Stimulated activated CD8-positive, alpha-beta memory T cell treated with anti-CD3 and anti-CD28 coated beads, Interleukin-12 subunit alpha, Interleukin-12 subunit beta, amount 100 ng/mL, for 4 hours (primary cell): ENCODE data around the gene UBFD1.
A peak's percentile ranks its signal among the peaks of the same experiment; 100 is the strongest.
"Not testable (repeated sequence)": the region's sequence is repeated elsewhere in the genome, so short reads cannot be mapped to it uniquely, and the experiment has no call there.

Source experiments
- DNase-seq: peaks from one replicate; pipeline ENCODE4 v3.0.0-alpha.2; 2020; ENCODE audit warnings: low read depth

The UBFD1 gene, protein sequence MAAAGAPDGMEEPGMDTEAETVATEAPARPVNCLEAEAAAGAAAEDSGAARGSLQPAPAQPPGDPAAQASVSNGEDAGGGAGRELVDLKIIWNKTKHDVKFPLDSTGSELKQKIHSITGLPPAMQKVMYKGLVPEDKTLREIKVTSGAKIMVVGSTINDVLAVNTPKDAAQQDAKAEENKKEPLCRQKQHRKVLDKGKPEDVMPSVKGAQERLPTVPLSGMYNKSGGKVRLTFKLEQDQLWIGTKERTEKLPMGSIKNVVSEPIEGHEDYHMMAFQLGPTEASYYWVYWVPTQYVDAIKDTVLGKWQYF

DNA sequence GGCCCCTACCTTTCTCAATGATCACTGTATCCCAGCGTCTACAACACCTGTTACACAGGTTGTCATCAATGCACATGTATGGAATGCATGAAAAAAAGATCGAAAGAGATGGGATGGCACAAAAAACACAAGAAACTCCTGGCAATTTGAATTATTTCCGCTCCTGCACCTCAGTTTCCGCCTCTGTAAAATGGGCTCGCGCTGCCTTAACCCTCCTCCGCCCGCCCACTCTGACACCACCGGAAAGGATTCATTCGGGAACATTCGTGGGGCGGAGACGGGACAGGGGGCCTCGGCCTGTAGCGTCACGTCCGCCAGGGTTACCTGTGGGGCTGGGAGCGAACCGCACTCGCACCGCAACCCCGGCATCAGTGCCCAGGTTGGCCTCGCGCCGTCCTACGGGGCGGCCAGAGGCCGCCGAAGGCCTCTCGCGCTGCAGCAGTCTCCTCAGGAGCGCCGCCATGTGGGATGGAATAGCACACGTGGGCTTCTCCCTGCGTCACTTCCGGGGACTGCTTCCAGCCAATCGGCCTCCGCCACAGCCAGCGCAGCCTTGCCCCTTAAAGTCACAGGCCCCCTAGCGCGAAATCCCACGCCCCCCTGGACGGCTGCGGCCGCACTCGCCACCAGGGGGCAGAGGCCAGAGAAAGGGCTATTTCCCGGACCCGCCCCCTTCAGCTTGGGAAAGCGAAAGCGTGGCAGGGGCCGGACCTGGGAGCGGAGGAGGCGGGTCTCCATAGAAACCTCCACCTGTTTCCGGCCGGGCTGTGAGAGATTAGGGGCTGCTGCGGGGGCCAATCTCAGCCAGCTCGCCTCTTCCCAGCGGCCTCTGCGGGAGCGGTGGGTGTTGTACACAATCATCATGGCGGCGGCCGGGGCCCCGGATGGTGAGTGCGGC, at the start of gene UBFD1, which contains the start of gene EARS2:
TSS of gene UBFD1 (plus strand) at position 847 of the 898 bp plus-strand sequence. CDS start at position 863, 16 bp downstream.
TSS of gene EARS2 (minus strand) at position 470 of the 898 bp plus-strand sequence. CDS start at position 463, 7 bp downstream.
- peak; percentile 98 for DNase-seq

DNA sequence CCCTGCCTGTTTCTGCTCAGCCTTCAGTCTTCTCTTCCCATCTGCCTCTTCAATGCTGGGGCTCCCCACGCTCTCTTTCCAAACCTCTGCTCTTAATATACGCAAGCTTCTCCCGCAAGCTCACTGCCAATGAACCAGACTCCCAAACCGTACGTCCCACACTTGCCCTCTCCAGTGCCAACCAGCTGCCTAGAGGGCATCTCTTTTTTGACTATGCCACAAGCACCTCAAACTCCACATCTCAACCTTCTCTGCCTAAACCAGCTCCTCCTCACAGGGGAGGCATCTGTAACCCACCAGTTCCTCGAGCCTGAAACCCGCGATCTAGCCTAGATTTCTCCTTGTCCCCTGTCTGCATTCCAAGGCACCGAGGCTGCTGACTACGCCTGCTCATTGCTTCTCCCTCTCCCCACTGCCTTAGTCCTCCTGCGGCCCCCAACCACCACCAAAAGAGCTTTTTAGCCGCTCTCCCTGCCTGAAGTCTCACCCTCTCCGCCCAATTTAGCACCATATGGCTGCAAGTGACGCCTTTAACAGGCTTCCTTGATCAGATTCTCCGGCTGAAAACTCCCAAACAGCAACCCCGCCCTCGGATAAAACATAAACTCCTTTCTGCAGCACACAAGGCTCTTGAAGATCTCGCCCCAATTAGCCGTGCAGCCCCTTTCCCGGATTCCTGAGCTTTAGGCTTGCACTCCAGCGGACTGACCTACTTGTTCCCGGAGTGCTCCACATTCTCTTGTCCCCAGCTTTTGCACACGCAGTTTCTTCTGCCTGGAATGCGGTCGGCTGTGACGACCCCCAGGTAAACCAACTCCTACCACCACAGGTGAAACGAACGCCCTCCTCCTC, 48.7 kb upstream of the UBFD1 start:
- no peak for DNase-seq

DNA sequence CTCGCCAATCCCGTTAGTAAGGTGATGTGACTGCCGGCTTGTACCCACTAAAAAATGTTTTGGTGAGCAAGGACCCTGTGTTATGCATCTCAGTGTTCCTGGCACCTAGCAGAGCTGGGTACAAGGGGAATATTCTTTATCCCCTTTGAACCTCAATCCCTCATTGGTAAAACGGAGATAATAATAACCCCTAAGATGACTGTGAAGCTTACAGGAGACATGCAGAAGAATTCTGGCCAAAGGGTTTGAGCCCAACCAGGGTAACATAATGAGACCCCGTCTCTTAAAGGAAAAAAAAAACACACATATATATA, 48.1 kb upstream of the UBFD1 start:
- DNase-seq = no peak

DNA sequence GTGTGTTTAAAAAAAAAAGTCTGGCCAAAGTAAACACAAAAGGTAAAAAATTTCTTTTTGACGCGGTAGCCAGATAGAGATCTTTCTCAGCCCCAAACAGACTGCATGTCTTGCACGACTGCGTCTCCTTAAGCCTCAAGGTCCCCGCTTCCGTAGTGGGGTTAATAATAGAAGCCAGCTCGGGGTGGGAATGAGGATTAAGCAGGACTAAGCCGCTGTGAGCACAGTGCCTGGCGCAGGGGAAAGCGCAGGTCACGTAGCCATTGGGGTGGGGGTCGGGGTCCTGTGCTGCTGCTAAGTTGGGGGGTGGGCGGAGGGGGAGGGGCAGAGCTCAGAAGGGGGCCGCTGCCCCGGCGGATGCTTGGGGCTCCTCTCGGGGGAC, 47.8 kb upstream of the UBFD1 start:
- peak; percentile 1 for DNase-seq

DNA sequence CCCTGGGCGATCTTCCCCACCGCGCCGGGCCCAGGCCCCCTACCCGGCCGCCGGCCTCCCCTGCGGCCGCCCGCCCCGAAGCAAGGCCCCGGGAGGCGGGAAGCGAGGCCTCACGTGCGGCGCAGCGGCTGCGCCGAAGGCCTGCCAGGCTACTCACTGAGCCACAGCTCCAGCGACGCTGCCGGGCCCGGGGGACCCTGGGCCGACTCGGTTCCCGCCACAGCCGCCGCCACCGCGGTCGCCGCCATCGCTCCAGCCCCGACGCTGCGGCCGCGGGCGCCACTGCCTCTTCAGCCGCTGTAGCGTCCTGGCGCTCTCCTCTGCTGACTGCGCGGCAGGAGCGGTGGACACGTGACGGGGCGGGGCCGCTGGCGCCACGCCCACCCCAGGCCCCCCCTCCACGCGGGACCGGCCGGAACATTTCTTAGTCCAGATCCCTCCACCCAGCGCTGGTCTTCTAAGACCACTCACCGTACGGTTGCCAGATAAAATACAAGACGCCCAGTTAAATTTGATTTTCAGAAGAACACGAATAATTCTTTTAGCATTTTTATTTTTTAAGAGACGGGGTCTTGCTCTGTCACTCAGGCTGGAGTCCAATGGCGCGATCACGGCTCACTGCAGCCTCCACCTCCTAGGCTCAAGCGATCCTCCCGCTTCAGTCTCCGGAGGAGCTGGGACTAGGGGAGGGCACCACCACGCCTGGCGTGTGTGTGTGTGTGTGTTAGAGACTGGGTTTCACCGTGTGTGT, 47.2 kb upstream of the UBFD1 start, which contains the start of gene GGA2:
TSS of gene GGA2 (minus strand) at position 331 of the 751 bp plus-strand sequence. CDS start at position 248, 83 bp downstream.
- peak; percentile 70 for DNase-seq

DNA sequence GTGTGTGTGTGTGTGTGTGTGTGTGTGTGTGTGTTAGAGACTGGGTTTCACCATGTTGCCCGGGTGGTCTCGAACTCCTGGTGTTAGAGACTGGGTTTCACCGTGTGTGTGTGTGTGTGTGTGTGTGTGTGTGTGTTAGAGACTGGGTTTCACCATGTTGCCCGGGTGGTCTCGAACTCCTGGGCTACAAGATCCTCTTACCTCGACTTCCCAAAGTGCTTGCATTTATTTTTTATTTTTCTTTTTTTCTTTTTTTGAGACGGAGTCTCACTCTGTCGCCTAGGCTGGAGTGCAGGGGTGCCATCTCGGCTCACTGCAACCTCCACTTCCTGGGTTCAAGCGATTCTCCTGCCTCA, 46.6 kb upstream of the UBFD1 start:
- DNase-seq = not testable (repeated sequence)

DNA sequence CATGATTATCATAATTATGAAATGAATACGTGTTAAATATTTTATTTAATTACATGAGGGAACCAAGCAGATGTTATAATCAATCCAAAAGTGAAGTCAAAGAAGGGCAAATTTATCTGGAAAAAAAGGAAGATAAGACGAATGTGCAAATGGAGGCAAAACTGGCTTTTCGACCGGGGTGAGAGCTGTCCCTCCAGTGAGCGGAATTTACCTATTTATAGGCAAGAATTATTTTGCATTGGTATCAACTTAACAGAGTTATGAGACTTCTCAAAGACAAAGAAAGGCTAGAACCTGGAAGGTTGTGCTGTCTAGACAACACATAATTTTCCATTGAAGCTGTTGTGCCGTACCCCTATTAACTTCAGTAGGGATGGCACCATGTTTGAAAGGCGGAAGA, 45.8 kb upstream of the UBFD1 start:
- no peak for DNase-seq

DNA sequence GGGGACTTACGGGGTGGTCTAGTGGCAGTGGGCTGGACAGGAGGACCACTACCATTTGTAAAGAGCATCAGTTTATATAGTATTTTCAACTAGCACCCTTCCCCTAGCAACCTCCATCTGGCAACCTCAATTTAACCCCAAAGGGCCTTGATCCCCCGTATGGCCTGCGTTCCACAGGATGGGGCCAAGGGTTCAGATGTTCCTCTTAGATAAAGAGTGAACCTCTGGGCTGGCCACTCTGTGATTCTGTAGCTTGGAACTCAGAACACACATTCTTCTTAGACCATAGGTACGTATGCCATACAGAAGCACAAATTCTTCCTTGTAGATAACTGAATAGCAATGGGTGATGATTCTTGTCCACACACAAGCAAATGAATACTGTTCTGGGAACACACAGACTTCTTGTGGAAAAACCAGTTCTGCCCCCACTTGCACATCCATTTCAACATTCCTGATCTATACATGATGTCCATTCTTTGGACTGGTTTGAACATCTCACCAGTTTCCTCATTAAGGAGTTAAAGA, 45.3 kb upstream of the UBFD1 start:
- DNase-seq = no peak

DNA sequence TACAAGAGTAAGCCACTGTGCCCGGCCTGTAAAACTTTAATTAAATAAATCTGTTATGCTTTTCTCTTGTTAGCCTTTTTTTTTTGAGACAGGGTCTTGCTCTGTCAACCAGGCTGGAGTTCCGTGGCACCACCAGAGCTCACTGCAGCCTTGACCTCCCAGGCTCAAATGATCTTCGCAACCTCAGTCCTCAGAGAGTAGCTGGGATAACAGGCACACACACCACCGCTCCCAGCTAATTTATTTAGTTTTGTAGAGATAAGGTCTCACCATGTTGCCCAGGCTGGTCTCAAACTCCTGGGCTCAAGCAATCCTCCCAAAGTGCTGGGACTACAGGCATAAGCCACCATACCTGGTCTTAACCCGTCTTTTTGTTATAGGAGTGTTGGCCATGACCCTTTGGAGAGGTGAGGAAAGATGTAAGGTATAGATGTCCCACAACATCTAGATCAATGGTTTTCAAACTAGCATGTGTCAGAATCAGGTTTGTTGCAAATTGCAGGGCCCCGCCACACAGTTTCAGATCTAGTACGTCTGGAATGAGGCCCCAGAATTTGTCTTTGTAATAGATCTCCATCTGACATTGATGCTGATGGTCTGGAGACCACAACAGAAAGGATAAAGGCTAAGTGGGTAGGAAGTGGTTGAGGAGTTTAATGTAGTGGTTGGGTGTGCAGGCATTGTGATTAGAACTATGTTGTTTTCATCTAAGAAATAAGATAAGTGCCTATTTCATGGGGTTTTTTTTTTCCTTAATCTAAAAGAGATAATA, 43.0 kb upstream of the UBFD1 start:
- DNase-seq = no peak

DNA sequence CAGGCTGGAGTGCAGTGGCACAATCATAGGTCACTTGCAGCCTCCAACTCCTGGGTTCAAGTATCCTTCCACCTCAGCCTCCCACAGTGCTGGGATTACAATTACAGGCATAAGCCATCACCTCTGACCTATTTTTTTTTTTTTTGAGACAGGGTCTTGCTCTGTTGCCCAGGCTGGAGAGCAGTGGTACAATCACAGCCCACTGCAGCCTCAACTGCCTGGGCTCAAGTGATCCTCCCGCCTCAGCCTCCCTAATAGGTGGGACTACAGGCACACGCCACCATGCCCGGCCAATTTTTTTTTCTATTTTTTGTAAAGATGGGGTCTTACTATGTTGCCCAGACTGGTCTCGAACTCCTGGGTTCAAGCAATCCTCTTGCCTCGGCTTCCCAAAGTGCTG, 41.6 kb upstream of the UBFD1 start:
- DNase-seq = no peak

DNA sequence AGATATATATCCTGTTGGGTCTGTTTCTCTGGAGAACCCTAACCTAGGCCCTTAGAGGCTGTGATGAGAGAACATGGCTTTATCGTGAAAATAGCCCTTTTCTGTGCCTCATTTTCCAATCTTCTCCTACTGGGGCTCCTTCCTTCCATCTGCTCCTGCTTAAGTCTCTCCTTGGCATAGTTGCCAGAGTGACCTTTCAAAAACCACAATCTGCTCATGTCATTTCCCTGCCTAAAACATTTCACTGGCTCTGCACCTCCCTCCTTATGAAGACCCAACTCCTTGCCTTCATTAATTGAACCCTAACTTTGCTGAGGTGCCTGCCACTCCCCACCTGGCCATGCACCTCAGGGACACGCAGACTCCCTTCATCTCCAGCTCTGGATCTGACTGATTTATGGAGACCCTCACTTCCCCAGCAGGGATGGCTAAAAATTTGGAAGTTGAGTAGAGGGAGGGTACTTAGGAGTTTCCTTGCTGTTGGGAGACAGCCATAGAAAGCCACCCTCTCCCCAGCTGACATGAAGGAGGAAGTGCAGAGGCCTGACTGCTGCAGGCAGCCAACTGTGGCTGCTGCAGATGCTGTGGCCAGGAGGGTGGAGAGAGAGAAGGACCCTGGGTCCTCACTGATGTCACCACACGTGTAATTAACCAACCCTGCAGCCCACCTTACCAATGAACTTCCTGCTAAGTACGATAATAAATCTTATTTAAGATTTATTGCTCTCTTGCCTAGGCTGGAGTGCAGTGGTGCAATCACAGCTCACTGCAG, 41.0 kb upstream of the UBFD1 start:
- no peak for DNase-seq

DNA sequence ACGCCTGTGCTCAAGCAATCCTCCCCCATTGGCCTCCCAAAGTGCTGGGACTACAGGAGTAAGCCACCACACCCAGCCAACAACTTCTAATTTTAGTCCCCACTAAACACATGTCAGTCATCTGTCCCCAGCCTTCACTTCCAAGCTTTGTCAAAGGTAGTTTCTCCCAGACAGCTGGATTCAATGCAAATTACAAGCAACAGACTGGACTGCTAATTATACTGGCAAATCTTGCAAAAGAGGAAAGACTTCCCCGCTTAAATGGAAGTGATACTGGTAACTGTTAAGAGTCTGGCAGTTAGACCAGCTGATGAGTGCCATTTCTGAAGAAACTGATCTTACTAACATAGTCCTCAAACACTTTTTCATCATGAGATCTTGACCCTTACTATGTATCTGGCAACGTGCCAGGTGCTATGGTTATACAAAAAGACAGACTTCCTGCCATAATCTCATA, 39.1 kb upstream of the UBFD1 start:
- DNase-seq = no peak

DNA sequence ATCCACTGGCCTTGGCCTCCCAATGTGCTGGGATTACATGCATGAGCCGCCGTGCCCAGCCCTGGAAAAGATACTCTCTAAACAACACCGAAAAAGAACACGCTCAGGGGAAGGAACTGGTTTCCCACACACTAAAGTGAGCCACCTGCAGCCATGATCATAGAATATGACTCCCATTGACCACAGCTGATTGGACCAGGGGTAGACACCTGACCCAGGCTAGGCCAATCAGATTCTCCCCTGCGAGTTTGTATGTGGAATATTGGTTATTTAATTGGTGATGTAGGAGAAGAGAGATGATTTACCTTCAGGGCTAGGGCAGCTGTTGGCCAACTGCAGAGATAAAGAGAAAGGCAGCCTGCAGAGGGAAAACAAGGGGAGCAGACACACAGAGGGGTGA, 38.2 kb upstream of the UBFD1 start:
- DNase-seq = no peak

DNA sequence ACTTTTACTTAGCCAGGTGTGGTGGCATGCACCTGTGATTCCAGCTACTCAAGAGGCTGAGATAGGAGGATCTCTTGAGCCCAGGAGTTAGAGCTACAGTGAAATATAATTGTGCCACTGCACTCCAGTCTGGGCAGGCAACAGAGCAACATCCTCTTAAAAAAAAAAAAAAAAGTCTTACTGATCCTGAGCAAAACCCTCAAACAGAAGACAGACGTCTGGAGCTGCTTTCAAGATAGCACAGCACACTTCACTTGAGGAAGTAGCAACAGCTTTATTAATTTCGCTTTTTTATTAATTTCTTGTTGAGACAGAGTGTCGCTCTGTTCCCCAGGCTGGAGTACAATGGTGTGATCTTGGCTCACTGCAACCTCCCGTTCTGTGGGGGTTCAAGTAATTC, 37.0 kb upstream of the UBFD1 start:
- no peak for DNase-seq

DNA sequence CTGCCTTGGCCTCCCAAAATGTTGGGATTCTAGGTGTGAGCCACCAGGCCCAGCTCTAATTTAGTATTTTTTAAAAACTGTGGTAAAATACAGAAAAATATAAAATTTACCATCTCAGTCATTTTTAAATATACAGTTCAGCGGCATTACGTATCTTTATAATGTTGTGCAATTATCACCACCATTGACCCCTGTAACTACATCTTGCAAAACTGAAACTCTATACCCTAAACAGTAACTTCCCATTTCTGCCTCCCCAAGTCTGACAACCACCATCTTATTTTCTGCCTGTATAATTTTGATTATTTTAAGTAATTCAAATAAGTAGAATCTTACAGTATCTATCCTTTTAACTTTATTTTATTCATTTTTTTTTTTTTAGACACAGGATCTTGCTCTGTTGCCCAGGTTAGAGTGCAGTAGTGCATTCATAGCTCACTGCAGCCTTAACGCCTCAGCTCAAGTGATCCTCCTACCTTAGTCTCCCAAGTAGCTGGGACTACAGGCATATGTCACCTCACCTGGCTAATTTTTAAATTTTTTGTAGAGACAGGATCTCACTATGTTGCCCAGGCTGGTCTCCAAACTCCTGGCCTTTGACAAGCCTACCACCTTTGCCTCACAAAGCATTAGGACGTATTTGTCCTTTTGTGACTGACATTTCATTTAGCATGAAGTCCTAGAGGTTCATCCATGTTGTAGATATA, 36.3 kb upstream of the UBFD1 start:
- no peak for DNase-seq

DNA sequence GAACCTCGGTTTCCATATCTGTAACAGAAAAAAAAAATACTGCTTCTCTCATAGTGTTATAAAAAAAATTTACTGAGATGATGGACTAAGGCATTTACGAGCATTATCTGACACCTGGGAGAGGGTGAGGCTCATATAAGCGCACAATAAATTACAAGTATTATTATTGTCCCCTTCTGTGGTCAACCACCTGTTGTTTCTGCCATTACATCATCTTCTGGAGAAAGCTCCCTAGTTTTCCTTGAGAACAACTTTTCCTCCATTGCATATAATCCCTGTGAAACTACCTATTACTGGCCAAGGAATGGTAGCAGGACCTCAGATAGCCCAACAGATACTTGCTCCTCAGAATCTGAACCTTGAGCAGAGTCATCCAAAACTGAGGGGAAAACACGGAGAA, 35.6 kb upstream of the UBFD1 start:
- no peak for DNase-seq

DNA sequence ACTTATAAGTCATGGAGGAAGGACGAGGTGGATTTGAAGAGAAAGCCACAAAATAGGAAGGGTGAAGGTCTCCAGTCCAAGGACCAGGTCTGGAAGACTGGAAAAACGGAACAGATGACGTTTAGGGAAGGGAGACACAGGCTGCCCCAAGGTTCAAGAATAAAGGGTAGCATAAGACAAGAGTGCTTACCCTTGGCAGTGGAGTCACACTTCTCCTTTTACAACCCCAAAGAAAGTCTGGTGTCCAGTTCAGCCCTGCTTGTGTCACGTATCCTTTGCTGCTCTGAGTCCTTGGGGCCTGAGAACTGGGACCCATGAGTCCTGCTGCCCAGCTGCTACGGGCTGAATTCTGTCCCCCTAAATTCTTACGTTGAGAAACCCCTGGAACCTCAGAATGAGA, 34.2 kb upstream of the UBFD1 start:
- no peak for DNase-seq

DNA sequence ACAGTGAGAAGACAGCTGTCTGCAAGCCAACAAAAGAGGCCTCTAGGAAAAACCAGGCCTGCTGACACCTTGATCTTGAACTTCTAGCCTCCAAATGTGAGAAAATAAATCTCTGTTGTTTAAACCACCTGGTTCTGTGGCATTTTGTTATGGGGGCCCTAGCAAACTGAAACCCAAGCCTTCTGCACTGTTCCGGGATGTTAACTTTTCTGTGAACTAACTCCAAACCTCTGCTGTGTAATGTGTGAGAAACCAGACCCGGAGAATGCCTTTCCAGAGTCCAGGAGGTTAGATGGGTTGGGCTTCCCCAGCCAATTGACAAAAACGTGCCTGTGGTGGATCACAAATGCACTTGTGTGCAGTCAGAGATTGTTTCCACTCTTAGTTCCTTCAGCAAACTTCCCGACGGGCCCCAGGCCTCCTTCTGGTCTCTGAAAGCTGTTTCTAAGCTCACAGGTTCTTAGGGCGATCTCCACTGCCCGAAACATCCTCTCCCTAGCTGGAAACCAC, 33.6 kb upstream of the UBFD1 start:
- no peak for DNase-seq

DNA sequence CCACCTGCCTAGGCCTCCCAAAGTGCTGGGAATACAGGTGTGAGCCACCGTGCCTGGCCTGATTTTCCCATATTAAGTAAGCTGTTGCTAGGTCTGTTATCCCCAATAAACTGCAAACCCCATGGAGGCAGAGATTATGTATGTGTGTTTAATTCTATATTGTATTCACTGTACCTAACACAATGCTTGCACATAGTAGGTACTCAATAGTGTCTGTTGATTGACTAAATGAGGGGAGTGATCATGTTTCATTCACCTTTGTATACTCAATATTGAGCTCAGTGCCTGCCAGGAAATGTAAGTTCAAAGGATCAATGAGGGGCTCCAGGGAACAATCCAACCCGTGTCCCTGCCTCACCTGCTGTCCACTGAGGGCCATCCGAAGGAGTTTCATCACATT, 32.6 kb upstream of the UBFD1 start:
- no peak for DNase-seq
